Muscle layer of duodenum (tissue), 2 donors: ENCODE results near the gene PER2.

Experiments
- H3K27ac ChIP-seq: one replicate; pipeline ENCODE4 v1.7.0; 2013; ENCODE audit warnings: mild to moderate bottlenecking, low read length
- H3K27me3 ChIP-seq: one replicate; pipeline ENCODE4 v1.7.0; 2013; ENCODE audit warnings: low read depth, mild to moderate bottlenecking, control low read depth, low read length
- H3K36me3 ChIP-seq, 2 donors: one replicate each; pipeline ENCODE4 v1.7.0; 2013; ENCODE audit warnings: low read length in 2 of 2, control low read depth in 1 of 2, mild to moderate bottlenecking in 1 of 2; ENCODE audit not compliant: insufficient read depth in 2 of 2, control insufficient read depth in 1 of 2
- H3K4me1 ChIP-seq, 2 donors: one replicate each; pipeline ENCODE4 v1.7.0; 2013; ENCODE audit warnings: low read length in 2 of 2, mild to moderate bottlenecking in 2 of 2, control low read depth in 1 of 2, moderate library complexity in 1 of 2; ENCODE audit not compliant: insufficient read depth in 2 of 2, control insufficient read depth in 1 of 2
- H3K4me3 ChIP-seq, 2 donors: one replicate each; pipeline ENCODE4 v1.7.0; 2013; ENCODE audit warnings: low read length in 2 of 2, low read depth in 1 of 2, mild to moderate bottlenecking in 1 of 2
- H3K9me3 ChIP-seq, 2 donors: one replicate each; pipeline ENCODE4 v1.7.0; 2013; ENCODE audit warnings: low read length in 2 of 2, control low read depth in 1 of 2, mild to moderate bottlenecking in 1 of 2; ENCODE audit not compliant: control insufficient read depth in 1 of 2
- donor health status: healthy.

PER2 gene

GRCh38 chr2:238261718-238262375, 26.6 kb downstream of the PER2 start:
- H3K36me3 ChIP-seq, result peaks cover 53 to 66% of the 10 kb centered on the region in 2 donors
- peaks cover 0 to 26% of the 10 kb centered on the region in 2 donors for H3K4me1 ChIP-seq
- no peak overlapping the region for H3K27ac ChIP-seq
- no peaks in the 10 kb centered on the region for H3K9me3 ChIP-seq
- H3K4me3 ChIP-seq, result no peak overlapping the region
- no peaks in the 10 kb centered on the region for H3K27me3 ChIP-seq

DNA sequence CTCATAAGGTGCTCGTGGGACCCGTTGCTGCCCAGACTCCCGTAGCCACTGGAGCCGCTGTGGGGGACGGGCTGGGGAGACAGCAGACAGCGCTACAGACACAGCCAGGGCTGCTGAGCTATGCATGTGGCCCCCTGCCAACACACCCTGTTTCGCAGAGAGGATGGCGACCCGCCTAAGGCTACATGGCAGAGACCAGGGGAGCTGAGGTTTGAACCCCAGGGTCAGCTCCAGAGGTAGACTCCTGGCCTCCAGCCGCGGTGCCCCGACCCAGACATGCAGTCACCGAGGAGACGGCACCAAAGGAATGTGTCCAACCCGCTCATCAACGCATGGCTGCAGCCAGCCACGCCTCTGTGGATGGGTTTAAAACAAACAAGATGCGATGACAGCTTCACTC, 27.5 kb downstream of the PER2 start:
- Histone ChIP-seq H3K36me3 (peaks cover 56 to 67% of the 10 kb centered on the region in 2 donors), H3K4me3 (no peak overlapping the region), H3K4me1 (peaks cover 0 to 26% of the 10 kb centered on the region in 2 donors), H3K27ac (no peak overlapping the region), H3K27me3 (no peaks in the 10 kb centered on the region), H3K9me3 (no peaks in the 10 kb centered on the region)

DNA sequence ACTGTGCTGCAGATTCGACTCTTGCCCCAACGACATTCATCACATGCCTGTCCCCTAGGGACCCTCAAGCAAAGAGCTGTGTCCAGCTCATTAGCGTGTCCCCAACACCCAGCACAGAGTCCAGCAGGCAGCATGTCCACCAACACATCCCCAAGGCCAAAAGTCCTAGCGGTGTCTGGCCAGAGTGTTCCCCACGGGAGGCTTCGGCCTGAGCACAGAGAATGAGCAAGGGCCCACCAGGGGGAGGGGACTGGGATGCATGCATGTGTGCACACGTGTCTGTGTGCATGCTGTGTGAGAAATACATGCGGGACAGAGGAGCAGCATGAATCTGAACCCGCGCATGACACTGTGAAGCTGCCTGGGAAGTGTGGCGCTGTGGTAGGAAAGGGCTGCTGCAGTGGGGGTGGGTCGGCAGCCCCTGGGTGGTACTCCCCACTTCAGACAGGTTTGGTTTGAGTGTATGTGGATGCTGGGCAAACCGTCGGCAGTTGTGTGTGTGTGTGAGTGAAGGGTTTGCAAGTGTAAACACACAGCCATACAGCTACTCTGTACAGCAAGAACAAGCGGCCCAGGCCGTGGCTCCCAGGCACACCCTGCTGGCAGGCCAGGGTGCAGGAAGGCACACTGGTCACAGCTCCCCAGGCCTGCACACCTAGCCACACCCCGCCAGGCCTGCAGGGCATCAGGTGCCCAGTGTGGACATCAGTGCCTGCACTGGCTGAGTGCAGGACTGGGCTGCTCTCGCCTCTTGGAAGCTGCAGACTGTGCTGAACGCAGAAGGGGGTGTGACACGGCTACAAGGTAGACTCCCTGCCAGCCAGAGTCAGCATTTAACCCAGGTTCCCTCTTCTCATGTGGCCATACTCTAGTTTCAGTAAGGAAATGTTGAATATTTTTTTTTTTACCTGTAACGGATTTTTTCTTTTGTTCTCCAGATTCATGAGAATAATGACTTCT, 29.1 kb downstream of the PER2 start:
- H3K9me3 ChIP-seq, result no peaks in the 10 kb centered on the region
- H3K27me3 ChIP-seq, result no peaks in the 10 kb centered on the region
- no peak overlapping the region for H3K27ac ChIP-seq
- H3K36me3 ChIP-seq, result peaks cover 64 to 68% of the 10 kb centered on the region in 2 donors
- H3K4me3 ChIP-seq, result no peak overlapping the region
- H3K4me1 ChIP-seq, result peaks cover 0 to 24% of the 10 kb centered on the region in 2 donors

GRCh38 chr2:238257786-238258700, 30.4 kb downstream of the PER2 start:
- H3K4me1 ChIP-seq, result peaks cover 0 to 12% of the 10 kb centered on the region in 2 donors
- no peak overlapping the region for H3K4me3 ChIP-seq
- no peaks in the 10 kb centered on the region for H3K27me3 ChIP-seq
- peaks cover 74 to 81% of the 10 kb centered on the region in 2 donors for H3K36me3 ChIP-seq
- H3K9me3 ChIP-seq, result no peaks in the 10 kb centered on the region
- no peak overlapping the region for H3K27ac ChIP-seq

DNA sequence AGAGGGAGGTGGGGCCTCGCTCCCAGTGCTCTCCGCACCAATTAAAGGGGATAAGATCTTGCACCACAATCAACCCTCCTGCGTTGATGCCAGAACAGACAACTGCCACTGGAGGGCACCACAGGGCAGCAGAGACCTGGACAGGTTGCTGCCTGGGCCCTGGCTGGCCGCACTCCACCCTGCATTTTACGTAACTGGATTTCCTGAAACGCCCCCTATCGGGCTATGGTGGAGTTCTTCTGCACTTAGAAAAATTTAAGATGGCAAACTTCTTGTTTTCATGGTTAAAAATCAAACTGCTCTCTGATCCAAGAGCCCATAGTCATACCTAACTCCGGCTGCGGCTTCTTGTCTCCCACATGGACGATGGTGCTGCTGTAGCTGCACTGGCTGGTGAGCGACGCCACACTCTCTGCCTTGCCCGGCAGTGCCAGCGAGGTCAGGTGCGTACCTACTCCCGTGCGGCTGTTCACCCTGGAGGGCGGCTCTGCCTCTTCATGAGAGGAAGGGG, 31.8 kb downstream of the PER2 start:
- Histone ChIP-seq H3K27ac (no peak overlapping the region), H3K9me3 (no peaks in the 10 kb centered on the region), H3K4me3 (no peak overlapping the region), H3K36me3 (peaks cover 72 to 89% of the 10 kb centered on the region in 2 donors), H3K4me1 (peaks cover 0 to 7% of the 10 kb centered on the region in 2 donors), H3K27me3 (no peaks in the 10 kb centered on the region)

- no peak overlapping the region for H3K4me3 ChIP-seq
- H3K27me3 ChIP-seq, result no peaks in the 10 kb centered on the region
- H3K27ac ChIP-seq, result no peak overlapping the region
- H3K36me3 ChIP-seq, result peaks cover 74 to 88% of the 10 kb centered on the region in 2 donors
- peaks cover 0 to 7% of the 10 kb centered on the region in 2 donors for H3K4me1 ChIP-seq
- H3K9me3 ChIP-seq, result no peaks in the 10 kb centered on the region
Measured at GRCh38 chr2:238256111-238256510, 32.3 kb downstream of the PER2 start.

GRCh38 chr2:238255636-238256035, 32.8 kb downstream of the PER2 start:
- H3K27me3 ChIP-seq, result no peaks in the 10 kb centered on the region
- no peak overlapping the region for H3K4me3 ChIP-seq
- H3K9me3 ChIP-seq, result no peaks in the 10 kb centered on the region
- peaks cover 76 to 88% of the 10 kb centered on the region in 2 donors for H3K36me3 ChIP-seq
- H3K27ac ChIP-seq, result no peak overlapping the region
- peaks cover 0 to 2% of the 10 kb centered on the region in 2 donors for H3K4me1 ChIP-seq

DNA sequence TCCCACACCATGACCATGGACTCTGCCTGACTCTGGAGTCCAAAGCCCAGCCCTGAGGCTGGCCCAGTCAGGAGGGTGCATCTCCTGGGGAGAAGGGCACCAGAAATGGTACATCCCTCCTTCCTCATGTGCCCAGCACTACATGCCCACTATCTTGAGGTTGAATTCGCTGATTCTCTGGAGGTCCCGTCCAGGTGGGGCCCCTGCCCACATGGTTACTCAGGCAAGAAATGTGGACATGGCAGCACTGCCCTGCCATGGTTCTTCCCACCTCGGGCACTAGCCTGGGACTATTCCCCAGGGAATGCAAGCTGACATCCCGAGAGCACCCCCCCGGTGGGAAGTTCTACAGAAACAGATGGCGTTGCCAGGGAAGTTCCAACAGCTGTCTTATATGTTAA, 33.3 kb downstream of the PER2 start:
- Histone ChIP-seq H3K36me3 (peaks cover 81 to 93% of the 10 kb centered on the region in 2 donors), H3K4me1 (no peaks in the 10 kb centered on the region), H3K27me3 (no peaks in the 10 kb centered on the region)

GRCh38 chr2:238254095-238254723, 34.2 kb downstream of the PER2 start:
- H3K27ac ChIP-seq, result no peak overlapping the region

More for the DNA sequence above, 33.3 kb downstream of the PER2 start:
- Histone ChIP-seq H3K4me3 (no peak overlapping the region), H3K9me3 (no peaks in the 10 kb centered on the region), H3K27ac (no peak overlapping the region)

DNA sequence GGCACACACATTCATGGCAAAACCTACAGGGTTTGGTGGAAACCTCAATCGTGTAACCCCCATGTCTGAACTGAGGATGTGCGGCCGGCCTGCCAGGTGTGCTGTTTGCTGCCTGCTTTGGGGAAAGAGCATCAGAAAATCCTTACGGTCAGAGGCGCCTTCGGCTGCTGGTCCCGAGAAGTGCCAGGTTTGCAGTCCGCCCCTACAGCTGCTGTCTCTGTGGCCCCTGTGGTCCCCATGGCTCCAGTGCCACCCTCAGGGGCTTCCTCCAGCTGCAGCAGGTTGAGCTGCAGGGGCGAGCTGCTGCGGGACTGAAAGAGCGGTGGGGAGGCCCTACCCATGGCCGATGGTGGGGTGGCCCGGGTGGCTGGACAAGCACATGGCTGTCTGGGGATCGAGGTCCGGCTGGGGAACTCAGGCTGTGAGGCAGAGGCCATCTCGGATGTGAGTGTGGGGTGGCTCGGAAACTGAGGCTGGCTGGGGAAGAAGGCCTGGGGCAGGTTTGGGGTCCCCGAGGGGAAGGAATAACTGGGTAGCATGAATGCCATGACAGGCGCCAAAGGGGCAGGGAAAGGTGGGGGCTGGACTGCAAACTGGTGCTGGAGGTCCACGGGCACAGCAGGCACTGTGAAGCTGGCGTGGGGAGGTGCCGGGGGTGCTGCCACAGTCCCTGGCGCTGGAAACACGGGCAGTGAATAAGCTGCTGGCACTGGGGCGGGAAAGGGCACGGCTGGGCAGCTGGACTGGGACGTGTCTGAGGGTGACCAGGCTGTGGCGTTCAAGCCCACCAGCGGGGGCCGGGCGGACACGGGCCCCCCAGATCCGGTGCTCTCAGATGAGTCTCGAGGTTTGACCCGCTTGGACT, 35.4 kb downstream of the PER2 start:
- H3K36me3 ChIP-seq, result peaks cover 69 to 88% of the 10 kb centered on the region in 2 donors
- no peak overlapping the region for H3K27ac ChIP-seq
- no peaks in the 10 kb centered on the region for H3K27me3 ChIP-seq
- no peaks in the 10 kb centered on the region for H3K4me1 ChIP-seq
- H3K9me3 ChIP-seq, result no peaks in the 10 kb centered on the region
- no peak overlapping the region for H3K4me3 ChIP-seq

More at GRCh38 chr2:238254095-238254723, 34.2 kb downstream of the PER2 start:
- Histone ChIP-seq H3K4me1 (no peaks in the 10 kb centered on the region), H3K27me3 (no peaks in the 10 kb centered on the region), H3K4me3 (no peak overlapping the region), H3K36me3 (peaks cover 81 to 95% of the 10 kb centered on the region in 2 donors), H3K9me3 (no peaks in the 10 kb centered on the region)
